ENCODE measurements around the gene LIN7A. TPM values are rescaled to one million over a fixed set of nuclear protein-coding genes. Genes with fewer than 3 reads are reported as not detected.

LIN7A gene
- total and polyA plus RNA-seq, 2 of the 4 experiments (the other 2 are of a cell fraction), result 10.8 to 24.7 TPM

DNA sequence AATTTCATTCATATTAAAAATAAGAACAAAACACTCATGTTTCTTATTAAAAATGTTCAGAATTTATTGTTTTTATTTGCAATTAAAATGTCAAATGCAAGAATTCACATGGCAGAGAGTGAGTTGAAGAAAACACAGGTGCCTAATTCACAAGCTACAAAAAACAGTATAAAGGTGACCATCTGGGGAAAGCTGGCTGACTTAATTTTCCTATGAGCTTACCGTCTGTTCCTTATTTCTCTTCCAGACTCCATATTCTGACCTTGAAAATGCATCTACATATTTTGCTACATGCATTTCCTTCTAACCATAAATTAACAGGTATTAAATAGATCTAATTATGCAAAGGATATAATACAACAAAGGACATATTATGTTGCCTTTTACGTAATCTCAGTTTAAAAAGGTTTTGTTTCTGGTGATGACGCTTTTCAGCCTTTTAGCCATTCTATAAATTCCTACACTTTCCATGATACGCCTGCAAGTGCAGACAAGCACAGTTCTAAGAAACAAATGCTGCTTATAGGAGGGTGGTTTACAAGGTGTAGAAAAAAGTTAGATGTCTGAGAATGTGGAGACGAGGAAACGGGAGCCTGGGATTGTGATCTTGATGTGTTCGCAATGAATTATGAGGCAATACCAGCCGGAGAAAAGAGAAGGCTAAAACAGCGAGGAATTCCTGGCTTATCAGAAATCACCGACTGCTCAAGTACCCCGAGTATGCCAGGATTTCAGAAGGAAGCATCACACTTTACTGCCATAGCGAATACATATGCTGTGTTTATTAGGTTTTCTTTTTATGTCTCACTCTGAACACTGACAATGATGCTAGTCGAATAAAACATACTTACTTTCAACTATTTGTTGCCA is 24.6 kb downstream of the LIN7A start:
- Histone ChIP-seq H2AK5ac (ENCODE audit: low read depth, low read length) (no peak overlapping the region), H3K23ac (ENCODE audit: low read depth, low read length) (no peak overlapping the region), H3K18ac (ENCODE audit: low read depth, low read length) (no peak overlapping the region; the same call in 1 of the 2 replicates), H4K8ac (ENCODE audit: low read depth in 2 of 2, low read length in 2 of 2) (no peak overlapping the region), H3K4ac (ENCODE audit: low read depth, low read length) (no peak overlapping the region), H2BK120ac (ENCODE audit: low read depth, low read length) (peak overlapping the region; percentile 6; the same call in 1 of the 2 replicates), H4K91ac (ENCODE audit: insufficient read depth, low read depth, low read length) (no peak overlapping the region), H3K9ac (ENCODE audit: low read depth, low read length) (no peak overlapping the region), H2AK9ac (replicated peaks; ENCODE audit: low read depth, low read length, poor library complexity) (no peak overlapping the region), H3K56ac (ENCODE audit: extremely low read depth, insufficient read depth, low read length) (no peak overlapping the region), H2BK5ac (ENCODE audit: low read depth, low read length, poor library complexity, severe bottlenecking) (no peak overlapping the region), H2AFZ (replicated peaks; ENCODE audit: low read length, poor library complexity) (no peak overlapping the region), H3K9me3 (ENCODE audit: control insufficient read depth, insufficient read depth, low read length) (no peaks in the 10 kb centered on the region), H3K14ac (replicated peaks; ENCODE audit: low read depth, low read length) (0 out of 2 replicates have a peak overlapping the region, but pooled peaks have one; percentile 40), H3K27me3 (ENCODE audit: control insufficient read depth, insufficient read depth, low read length) (no peaks in the 10 kb centered on the region), H3K4me2 (ENCODE audit: low read depth, low read length) (peak overlapping the region; percentile 67), H3K36me3 (ENCODE audit: control insufficient read depth, insufficient read depth, low read length) (no peaks in the 10 kb centered on the region), H4K20me1 (ENCODE audit: insufficient read depth, low read length) (no peaks in the 10 kb centered on the region), H3K4me1 (ENCODE audit: control insufficient read depth, insufficient read depth, low read length) (0 out of 2 replicates have a peak, but pooled peaks cover 3% of the 10 kb centered on the region), H3K9me1 (ENCODE audit: insufficient read depth, low read length) (no peaks in the 10 kb centered on the region), H4K5ac (ENCODE audit: low read depth, low read length) (peak overlapping the region; percentile 40; the same call in 1 of the 2 replicates), H2BK15ac (ENCODE audit: low read depth, low read length) (no peak overlapping the region), H3K4me3 (ENCODE audit: insufficient read depth, low read depth, low read length) (no peak overlapping the region), H3K79me1 (ENCODE audit: low read depth in 1 of 2, low read length in 2 of 2) (peaks cover 0 to 17% of the 10 kb centered on the region in 2 experiments; a peak in 1 of 4 replicates), H2BK20ac (ENCODE audit: low read depth, low read length) (no peak overlapping the region), H3K27ac (ENCODE audit: insufficient read depth, low read length) (no peak overlapping the region)
- in situ Hi-C loops (cut with MboI; ENCODE audit: low sequenced_read_pairs), result no loop called here
- DNase-seq (no peak), ATAC-seq (ENCODE audit: low read depth) (peak; percentile 35; the same call in 1 of the 2 replicates)
- ChIA-PET CTCF (interaction anchor here (1.7 kb wide), 1 partner anchor 19 kb away, joined by 4 read pairs; no protein-coding TSS in a partner anchor), POLR2A (ENCODE audit: unreplicated experiment) (no interaction called here)
- TF ChIP-seq RAD21 (IDR thresholded peaks at IDR 0.05; ENCODE audit: low read length) (no peak), RFX5 (IDR thresholded peaks at IDR 0.05; ENCODE audit: low read depth, low read length) (no peak), SMC3 (IDR thresholded peaks at IDR 0.05; ENCODE audit: low read depth, low read length) (no peak), NFE2L2 (IDR thresholded peaks at IDR 0.05; ENCODE audit: low read depth, low read length) (no peak), CEBPB (IDR thresholded peaks at IDR 0.05; ENCODE audit: low read depth, low read length) (no peak; the same call in 1 of the 2 replicates), MAFK (IDR thresholded peaks at IDR 0.05; ENCODE audit: low read depth, low read length) (no peak), MAZ (IDR thresholded peaks at IDR 0.05; ENCODE audit: borderline replicate concordance, low read depth, low read length) (no peak), BHLHE40 (IDR thresholded peaks at IDR 0.05; ENCODE audit: low read depth, low read length) (no peak), USF2 (IDR thresholded peaks at IDR 0.05; ENCODE audit: low read depth, low read length) (no peak)
- TF ChIP-seq, protein P1, sequence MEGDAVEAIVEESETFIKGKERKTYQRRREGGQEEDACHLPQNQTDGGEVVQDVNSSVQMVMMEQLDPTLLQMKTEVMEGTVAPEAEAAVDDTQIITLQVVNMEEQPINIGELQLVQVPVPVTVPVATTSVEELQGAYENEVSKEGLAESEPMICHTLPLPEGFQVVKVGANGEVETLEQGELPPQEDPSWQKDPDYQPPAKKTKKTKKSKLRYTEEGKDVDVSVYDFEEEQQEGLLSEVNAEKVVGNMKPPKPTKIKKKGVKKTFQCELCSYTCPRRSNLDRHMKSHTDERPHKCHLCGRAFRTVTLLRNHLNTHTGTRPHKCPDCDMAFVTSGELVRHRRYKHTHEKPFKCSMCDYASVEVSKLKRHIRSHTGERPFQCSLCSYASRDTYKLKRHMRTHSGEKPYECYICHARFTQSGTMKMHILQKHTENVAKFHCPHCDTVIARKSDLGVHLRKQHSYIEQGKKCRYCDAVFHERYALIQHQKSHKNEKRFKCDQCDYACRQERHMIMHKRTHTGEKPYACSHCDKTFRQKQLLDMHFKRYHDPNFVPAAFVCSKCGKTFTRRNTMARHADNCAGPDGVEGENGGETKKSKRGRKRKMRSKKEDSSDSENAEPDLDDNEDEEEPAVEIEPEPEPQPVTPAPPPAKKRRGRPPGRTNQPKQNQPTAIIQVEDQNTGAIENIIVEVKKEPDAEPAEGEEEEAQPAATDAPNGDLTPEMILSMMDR (conservative IDR thresholded peaks at IDR 0.05; ENCODE audit: low read depth, low read length), result no peak
- WGBS, 2 experiments (ENCODE audit: extremely low coverage in 2 of 2, insufficient read length in 1 of 2), result 60% methylated on average over 2 of the region's 13 CpGs; no CpG with 5 or more reads in 1 of the 2 experiments
- intact Hi-C loops (cut with micrococcal nuclease), result no loop called here
- no TSS peak for BruUV-seq (replicated peaks)
- dilution Hi-C loops (cut with HindIII; ENCODE audit: low sequenced_read_pairs, unreplicated experiment), result no loop called here

Measured in IMR-90 (cell line).